ENCODE measurements around the gene EML1. TPM values are rescaled to one million over a fixed set of nuclear protein-coding genes. Genes with fewer than 3 reads are reported as not detected.

Gene EML1
- total RNA-seq, 1 donor from 2014 or later = 34.5 TPM

GRCh38 chr14:99774556-99775307 lies 18.5 kb upstream of the EML1 start:
- TF ChIP-seq CTCF (IDR thresholded peaks at IDR 0.05) = no peak
- Histone ChIP-seq H3K4me1 (no peaks in the 10 kb centered on the region), H3K9me3 (peaks cover 5% of the 10 kb centered on the region), H3K27ac (no peak overlapping the region), H3K4me3 (no peak overlapping the region), H3K36me3 (no peaks in the 10 kb centered on the region), H3K27me3 (ENCODE audit: low read depth) (no peaks in the 10 kb centered on the region)
- intact Hi-C loops (cut with DNase I) = no loop called here
- DNase-seq (no peak), ATAC-seq (peak in 1 of 2 donors; percentile 34)

GRCh38 chr14:99775351-99775750 lies 17.9 kb upstream of the EML1 start:
- Histone ChIP-seq H3K27me3 (ENCODE audit: low read depth) (no peaks in the 10 kb centered on the region), H3K4me3 (no peak overlapping the region), H3K36me3 (no peaks in the 10 kb centered on the region), H3K9me3 (peaks cover 5% of the 10 kb centered on the region), H3K27ac (no peak overlapping the region), H3K4me1 (no peaks in the 10 kb centered on the region)
- ATAC-seq (no peak), DNase-seq (no peak)
- intact Hi-C loops (cut with DNase I) = no loop called here
- no peak for TF ChIP-seq CTCF (IDR thresholded peaks at IDR 0.05)

- H3K27me3 ChIP-seq (ENCODE audit: low read depth) = no peaks in the 10 kb centered on the region
- TF ChIP-seq CTCF (IDR thresholded peaks at IDR 0.05) = no peak
- DNase-seq (no peak), ATAC-seq (no peak)
- no peaks in the 10 kb centered on the region for H3K36me3 ChIP-seq
- intact Hi-C loops (cut with DNase I) = no loop called here
- H3K27ac ChIP-seq = no peak overlapping the region
- no peaks in the 10 kb centered on the region for H3K4me1 ChIP-seq
- H3K9me3 ChIP-seq = peaks cover 5% of the 10 kb centered on the region
- no peak overlapping the region for H3K4me3 ChIP-seq
Observed at GRCh38 chr14:99777951-99778350, 15.3 kb upstream of the EML1 start.

- ATAC-seq = no peak
- no peaks in the 10 kb centered on the region for H3K27me3 ChIP-seq (ENCODE audit: low read depth)
- no peaks in the 10 kb centered on the region for H3K4me1 ChIP-seq
- H3K9me3 ChIP-seq = peaks cover 5% of the 10 kb centered on the region
- TF ChIP-seq CTCF (IDR thresholded peaks at IDR 0.05) = no peak
- intact Hi-C loops (cut with DNase I) = no loop called here
- H3K36me3 ChIP-seq = no peaks in the 10 kb centered on the region
- H3K27ac ChIP-seq = no peak overlapping the region
- H3K4me3 ChIP-seq = no peak overlapping the region
- DNase-seq = no peak
Observed at GRCh38 chr14:99779751-99780150, 13.5 kb upstream of the EML1 start.

- no peak overlapping the region for H3K27ac ChIP-seq
- H3K4me3 ChIP-seq = no peak overlapping the region
- H3K27me3 ChIP-seq (ENCODE audit: low read depth) = no peaks in the 10 kb centered on the region
- peaks cover 5% of the 10 kb centered on the region for H3K9me3 ChIP-seq
- TF ChIP-seq CTCF (IDR thresholded peaks at IDR 0.05) = no peak
- no peaks in the 10 kb centered on the region for H3K36me3 ChIP-seq
- DNase-seq = no peak
- intact Hi-C loops (cut with DNase I) = no loop called here
- peak; percentile 69 to 78 for ATAC-seq
- H3K4me1 ChIP-seq = no peaks in the 10 kb centered on the region
Observed at GRCh38 chr14:99780690-99781089, 12.5 kb upstream of the EML1 start.
